ENCODE results near the gene SLC39A2.

Gene SLC39A2

GRCh38 chr14:21048638-21049037, 49.5 kb downstream of the SLC39A2 start:
- TF ChIP-seq CTCF (conservative IDR thresholded peaks at IDR 0.05; ENCODE audit: low read depth, low read length), result no peak
- no peaks in the 10 kb centered on the region for H3K27me3 ChIP-seq (ENCODE audit: insufficient read depth, low read depth)
- no peaks in the 10 kb centered on the region for H4K20me1 ChIP-seq (ENCODE audit: insufficient read depth)
- H3K36me3 ChIP-seq (ENCODE audit: insufficient read depth), result no peaks in the 10 kb centered on the region
- no peaks in the 10 kb centered on the region for H3K4me1 ChIP-seq (ENCODE audit: low read depth, poor library complexity, severe bottlenecking)
- no peak overlapping the region for H3K9ac ChIP-seq
- H3K4me3 ChIP-seq (IDR thresholded peaks at IDR 0.05; ENCODE audit: insufficient read depth, low read depth, low read length), result no peak overlapping the region
- H3K4me2 ChIP-seq, result no peak overlapping the region
- H3K79me2 ChIP-seq (ENCODE audit: insufficient read depth, low read depth), result no peaks in the 10 kb centered on the region
- H3K27ac ChIP-seq, result no peak overlapping the region
- H2AFZ ChIP-seq (ENCODE audit: low read depth), result no peak overlapping the region

- Histone ChIP-seq H3K36me3 (ENCODE audit: insufficient read depth) (no peaks in the 10 kb centered on the region), H2AFZ (ENCODE audit: low read depth) (no peak overlapping the region), H3K27ac (no peak overlapping the region), H3K4me3 (IDR thresholded peaks at IDR 0.05; ENCODE audit: insufficient read depth, low read depth, low read length) (no peak overlapping the region), H3K79me2 (ENCODE audit: insufficient read depth, low read depth) (no peaks in the 10 kb centered on the region), H3K4me2 (no peak overlapping the region), H3K27me3 (ENCODE audit: insufficient read depth, low read depth) (no peaks in the 10 kb centered on the region), H3K4me1 (ENCODE audit: low read depth, poor library complexity, severe bottlenecking) (no peaks in the 10 kb centered on the region), H3K9ac (no peak overlapping the region), H4K20me1 (ENCODE audit: insufficient read depth) (no peaks in the 10 kb centered on the region)
- TF ChIP-seq CTCF (conservative IDR thresholded peaks at IDR 0.05; ENCODE audit: low read depth, low read length), result no peak
Measured at GRCh38 chr14:21049271-21049673, 50.2 kb downstream of the SLC39A2 start.

GRCh38 chr14:21050597-21050996, 51.5 kb downstream of the SLC39A2 start:
- Histone ChIP-seq H3K9ac (no peak overlapping the region), H3K79me2 (ENCODE audit: insufficient read depth, low read depth) (no peaks in the 10 kb centered on the region), H4K20me1 (ENCODE audit: insufficient read depth) (no peaks in the 10 kb centered on the region), H3K27me3 (ENCODE audit: insufficient read depth, low read depth) (no peaks in the 10 kb centered on the region), H3K27ac (no peak overlapping the region), H3K4me3 (IDR thresholded peaks at IDR 0.05; ENCODE audit: insufficient read depth, low read depth, low read length) (no peak overlapping the region), H3K36me3 (ENCODE audit: insufficient read depth) (no peaks in the 10 kb centered on the region), H2AFZ (ENCODE audit: low read depth) (no peak overlapping the region), H3K4me1 (ENCODE audit: low read depth, poor library complexity, severe bottlenecking) (no peaks in the 10 kb centered on the region), H3K4me2 (no peak overlapping the region)
- TF ChIP-seq CTCF (conservative IDR thresholded peaks at IDR 0.05; ENCODE audit: low read depth, low read length), result no peak

All from KMS-11 (cell line).